RWPE1 (cell line): ENCODE measurements around the gene STN1.

Source experiments
- CTCF ChIA-PET: fragments of 350-600 bp; sonication (Branson Sonifier 250); formaldehyde crosslinking; extraction: SDS; loops from one replicate; lab custom pipeline; 2021; lab: Yijun Ruan, JAX
- POLR2A ChIA-PET: fragments of 400-600 bp; formaldehyde crosslinking; extraction: SDS; loops from one replicate; lab custom pipeline; 2020; ENCODE audit warnings: antibody characterized with exemption; ENCODE audit not compliant: low non-redundant PET; lab: Yijun Ruan, JAX
- DNase-seq: peaks from one replicate; pipeline ENCODE4 v3.0.0; 2012; ENCODE audit warnings: low spot score
- H3K27ac ChIP-seq: fragments of 450-650 bp; 2 replicates; pipeline ENCODE4 v1.5.1; 2017
- CTCF ChIP-seq: fragments of 450-650 bp; conservative IDR thresholded peaks from 2 replicates; pipeline ENCODE4 v1.5.1; 2017; ENCODE audit warnings: low read depth, mild to moderate bottlenecking

Gene STN1

DNA sequence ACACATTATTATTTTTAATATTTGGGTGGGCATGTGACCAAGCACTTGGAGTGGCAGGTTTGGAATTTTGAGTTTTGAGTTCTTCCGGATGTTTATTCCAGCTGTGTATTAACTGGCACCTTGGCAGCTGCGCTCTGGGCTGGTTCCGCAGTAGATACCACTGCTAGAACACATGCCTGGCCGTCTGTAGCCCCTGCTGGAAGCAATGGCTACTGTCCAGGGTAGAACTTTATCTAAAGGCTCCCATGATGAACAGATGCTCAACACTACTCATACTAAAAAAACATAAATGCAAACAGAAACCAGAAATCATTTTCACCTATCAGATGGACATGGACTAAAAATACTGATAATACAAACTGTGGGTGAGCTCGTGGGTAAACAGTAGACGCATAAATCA, 43.3 kb downstream of the STN1 start:
- peak overlapping the region; percentile 35 for H3K27ac ChIP-seq
- CTCF ChIA-PET: interaction anchor here (0.6 to 1.1 kb wide), 3 partner anchors 129 to 176 kb away, joined by 3 to 4 read pairs (median 3); no protein-coding TSS in a partner anchor
- no peak for DNase-seq
- TF ChIP-seq CTCF: no peak
- POLR2A ChIA-PET: no interaction called here

- DNase-seq: peak; percentile 93
- no peak for TF ChIP-seq CTCF
- CTCF ChIA-PET: interaction anchor here (0.8 kb wide), 1 partner anchor 10 kb away, joined by 3 read pairs; no protein-coding TSS in a partner anchor
These were observed 45.6 kb downstream of the STN1 start for GRCh38 chr10:103872137-103872931.

GRCh38 chr10:103871006-103871405, 47.0 kb downstream of the STN1 start:
- TF ChIP-seq CTCF: no peak
- DNase-seq: no peak
- ChIA-PET POLR2A (interaction anchor here (0.6 to 1.3 kb wide), 2 partner anchors 11 to 105 kb away, joined by 6 to 8 read pairs; no protein-coding TSS in a partner anchor), CTCF (interaction anchor here (0.6 kb wide), 1 partner anchor 81 kb away, joined by 3 read pairs; no protein-coding TSS in a partner anchor)
- H3K27ac ChIP-seq: peak overlapping the region; percentile 100

More at GRCh38 chr10:103872137-103872931, 45.6 kb downstream of the STN1 start:
- peak overlapping the region; percentile 100 for H3K27ac ChIP-seq
- POLR2A ChIA-PET: interaction anchor here (0.8 to 1.3 kb wide), 4 partner anchors 9 to 115 kb away, joined by 3 to 8 read pairs (median 4); no protein-coding TSS in a partner anchor

GRCh38 chr10:103870516-103870915, 47.5 kb downstream of the STN1 start:
- TF ChIP-seq CTCF: no peak
- H3K27ac ChIP-seq: peak overlapping the region; percentile 100
- CTCF ChIA-PET: interaction anchor here (0.6 to 1.1 kb wide), 3 partner anchors 81 to 192 kb away, joined by 3 to 6 read pairs (median 3); no protein-coding TSS in a partner anchor
- peak; percentile 85 for DNase-seq
- POLR2A ChIA-PET: interaction anchor here (0.6 kb wide), 1 partner anchor 124 kb away, joined by 3 read pairs; no protein-coding TSS in a partner anchor

- TF ChIP-seq CTCF: no peak
- ChIA-PET CTCF (interaction anchor here (0.6 to 2.1 kb wide), 7 partner anchors 14 to 183 kb away, joined by 3 to 6 read pairs (median 4); partner anchors contain the start of gene SH3PXD2A), POLR2A (no interaction called here)
- peak overlapping the region; percentile 100 for H3K27ac ChIP-seq
- no peak for DNase-seq
These were observed 48.6 kb downstream of the STN1 start for GRCh38 chr10:103869336-103869735.

GRCh38 chr10:103868200-103868599, 49.8 kb downstream of the STN1 start:
- TF ChIP-seq CTCF: no peak
- H3K27ac ChIP-seq: no peak overlapping the region
- ChIA-PET CTCF (interaction anchor here (2.1 kb wide), 1 partner anchor 13 kb away, joined by 5 read pairs; the partner anchor contains the start of gene SH3PXD2A), POLR2A (interaction anchor here (0.6 kb wide), 1 partner anchor 1624 kb away, joined by 3 read pairs; no protein-coding TSS in a partner anchor)
- DNase-seq: no peak
